GM12878 (cell line): Measurements from ENCODE around the gene PRKAG2. TPM values are rescaled to one million over a fixed set of nuclear protein-coding genes. Genes with fewer than 3 reads are reported as not detected.

Source experiments
- ATAC-seq: fragments of 200-7000 bp; cut with Tn5 transposase; 3 replicates; pipeline ENCODE4 v1.9.1; 2020; ENCODE audit warnings: mild to moderate bottlenecking, moderate library complexity
- BruUV-seq: library from RNA; stranded (reverse); fragments of 400-500 nt; replicated peaks from 2 replicates; lab custom pipeline; 2021; lab: Mats Ljungman, UMichigan
- CTCF ChIA-PET: fragments of 300-600 bp; sonication (Branson Sonifier 250); formaldehyde crosslinking; extraction: SDS; loops from one replicate; lab custom pipeline; 2021; ENCODE audit warnings: inconsistent platforms; lab: Yijun Ruan, JAX
- POLR2A ChIA-PET: fragments of 350-600 bp; formaldehyde crosslinking; extraction: SDS; loops from one replicate; lab custom pipeline; 2021; ENCODE audit warnings: inconsistent platforms; lab: Charles Lee
- RAD21 ChIA-PET: fragments of 300-600 bp; sonication (Branson Sonifier 250); formaldehyde crosslinking; loops from one replicate; lab custom pipeline; 2023; ENCODE audit warnings: antibody characterized with exemption; ENCODE audit not compliant: unreplicated experiment; lab: Charles Lee
- SMC1A ChIA-PET: fragments of 300-600 bp; sonication (Branson Sonifier 250); formaldehyde crosslinking; loops from one replicate; lab custom pipeline; 2023; ENCODE audit not compliant: unreplicated experiment, uncharacterized antibody; lab: Charles Lee
- DNase-seq: peaks from one replicate; pipeline ENCODE4 v3.0.0-alpha.2; 2011; ENCODE audit warnings: low read depth, low spot score
- FAIRE-seq: peaks from 3 replicates; lab custom pipeline; 2011; peaks lifted over from hg19 to GRCh38; lab: Jason Lieb, UNC
- H2AFZ ChIP-seq: 2 replicates; pipeline ENCODE4 v1.6.0; 2011; ENCODE audit warnings: low read depth, low read length, control low read depth; ENCODE audit not compliant: control insufficient read depth
- H3K27ac ChIP-seq: 2 replicates; pipeline ENCODE4 v1.5.1; 2011; ENCODE audit warnings: control low read depth; ENCODE audit not compliant: control insufficient read depth, insufficient read depth
- H3K27me3 ChIP-seq, 2 experiments: replicated peaks in 1 of 2; 2 replicates each; pipeline versions ENCODE4 v1.6.0 to v1.6.1; 2011; ENCODE audit warnings: low read length in 1 of 2; ENCODE audit not compliant: control insufficient read depth in 2 of 2, insufficient read depth in 2 of 2
- H3K36me3 ChIP-seq, 2 experiments: 2 replicates each; pipeline ENCODE4 v1.5.1; 2011; ENCODE audit warnings: low read length in 1 of 2; ENCODE audit not compliant: control insufficient read depth in 2 of 2, insufficient read depth in 2 of 2
- H3K4me1 ChIP-seq: 2 replicates; pipeline ENCODE4 v1.6.1; 2011; ENCODE audit warnings: mild to moderate bottlenecking, low read length, moderate library complexity, mixed read lengths; ENCODE audit not compliant: control insufficient read depth, insufficient read depth
- H3K4me2 ChIP-seq: 2 replicates; pipeline ENCODE4 v1.6.0; 2011; ENCODE audit warnings: control low read depth; ENCODE audit not compliant: control insufficient read depth, insufficient read depth
- H3K4me3 ChIP-seq: fragments of 200-600 bp; sonication (generic); 2 replicates; pipeline ENCODE4 v1.5.1; 2016
- H3K79me2 ChIP-seq: 2 replicates; pipeline ENCODE4 v1.6.0; 2011; ENCODE audit warnings: low read length; ENCODE audit not compliant: control insufficient read depth, insufficient read depth
- H3K9ac ChIP-seq: 2 replicates; pipeline ENCODE4 v1.8.0; 2011; ENCODE audit warnings: low read length, control low read depth, mixed read lengths; ENCODE audit not compliant: control insufficient read depth, insufficient read depth
- H3K9me3 ChIP-seq: replicated peaks from 3 replicates; pipeline ENCODE4 v1.5.1; 2011; ENCODE audit warnings: mild to moderate bottlenecking, low read length; ENCODE audit not compliant: control insufficient read depth, insufficient read depth
- H4K20me1 ChIP-seq: 2 replicates; pipeline ENCODE4 v1.6.0; 2011; ENCODE audit not compliant: control insufficient read depth, insufficient read depth
- BACH1 ChIP-seq: fragments of 450-650 bp; IDR thresholded peaks from 2 replicates; pipeline ENCODE4 v1.6.1; 2017; ENCODE audit warnings: mild to moderate bottlenecking, borderline replicate concordance
- CREB1 ChIP-seq: IDR thresholded peaks from 2 replicates; pipeline ENCODE4 v1.6.1; 2012; ENCODE audit warnings: low read depth, mild to moderate bottlenecking, inconsistent platforms
- CTCF ChIP-seq, 3 experiments: IDR thresholded peaks in 2 of 3; conservative IDR thresholded peaks in 1 of 3; 2 replicates each; pipeline ENCODE4 v1.5.1; 2011; ENCODE audit warnings: low read depth in 3 of 3, low read length in 3 of 3, mild to moderate bottlenecking in 3 of 3, control low read depth in 2 of 3, moderate library complexity in 2 of 3, inconsistent platforms in 1 of 3, mixed read lengths in 1 of 3; ENCODE audit not compliant: control insufficient read depth in 2 of 3, insufficient read depth in 1 of 3; ENCODE audit errors: extremely low read depth in 1 of 3
- E4F1 ChIP-seq: fragments of 450-650 bp; IDR thresholded peaks from 2 replicates; pipeline ENCODE4 v1.6.1; 2018; ENCODE audit warnings: borderline replicate concordance, mild to moderate bottlenecking; ENCODE audit not compliant: partially characterized antibody
- IKZF2 ChIP-seq, 2 experiments: fragments of 450-650 bp; IDR thresholded peaks; 2 replicates each; pipeline ENCODE4 v1.6.1; 2017; ENCODE audit warnings: mild to moderate bottlenecking in 2 of 2, moderate library complexity in 2 of 2
- JUND ChIP-seq: IDR thresholded peaks from 2 replicates; pipeline ENCODE4 v1.6.1; 2012; ENCODE audit warnings: low read depth, mild to moderate bottlenecking, low read length, improper control_type of control experiment, moderate library complexity
- ZNF592 ChIP-seq: fragments of 450-650 bp; IDR thresholded peaks from 2 replicates; pipeline ENCODE4 v1.6.1; 2017; ENCODE audit warnings: mild to moderate bottlenecking, moderate library complexity
- ZNF687 ChIP-seq: fragments of 450-650 bp; IDR thresholded peaks from 2 replicates; pipeline ENCODE4 v1.6.1; 2017; ENCODE audit warnings: mild to moderate bottlenecking, moderate library complexity
- WGBS: methylation state at CpG from one replicate; pipeline ENCODE4 v1.1.6; 2016; ENCODE audit warnings: low lambda C conversion rate; ENCODE audit not compliant: insufficient replicate concordance, insufficient coverage; ENCODE audit errors: missing lambda C conversion rate; 5-methylcytosine and 5-hydroxymethylcytosine counted together
- in situ Hi-C: fragments of 300-500 bp; cut with MboI; formaldehyde crosslinking; loops from 9 replicates; pipeline ENCODE4 v1.14.3; 2018; ENCODE audit warnings: mixed read lengths
- intact Hi-C: fragments of 100-400 bp; cut with micrococcal nuclease; formaldehyde crosslinking; loops from one replicate; pipeline ENCODE4 v1.14.2; 2022; ENCODE audit not compliant: unreplicated experiment
- polyA plus RNA-seq, 11 experiments: library from polyadenylated mRNA; depleted of rRNA in 4 of 11; unstranded in 6 of 11; stranded (reverse) in 5 of 11; fragments of >200 nt; fragmentation: Nextera tagmentation in 4 of 11; fragmentation: Illumina TruSeq in 1 of 11; extraction: Ambion mirVana in 4 of 11; extraction: Trizol in 1 of 11; gene quantifications; 1 replicate in 1 of 11; 2 replicates in 10 of 11; pipeline versions ENCODE4 v1.2.1 to v1.2.3, GENCODE V29; 2011 to 2016; ENCODE audit warnings: inconsistent platforms in 2 of 11, missing spikeins in 2 of 11, low read depth in 1 of 11
- total RNA-seq, 4 experiments: library from RNA; depleted of rRNA in 3 of 4; stranded (reverse); fragments of >200 nt in 3 of 4; fragmentation: Illumina TruSeq in 1 of 4; extraction: Trizol in 1 of 4; gene quantifications; 2 replicates each; pipeline versions ENCODE4 v1.2.1 to v1.2.3, GENCODE V29; 2013 to 2021

The PRKAG2 gene
- total and polyA plus RNA-seq, 10 of the 15 experiments (the other 5 are each of a cell fraction or from before 2014, with no cell fraction given): 3.4 to 8.9 (median 6.8) TPM

GRCh38 chr7:151673216-151673615 lies 203.7 kb downstream of the PRKAG2 start:
- ChIA-PET CTCF (interaction anchor here (0.6 kb wide), 1 partner anchor 357 kb away, joined by 3 read pairs; no protein-coding TSS in a partner anchor), POLR2A (interaction anchor here (0.7 kb wide), 1 partner anchor 353 kb away, joined by 3 read pairs; no protein-coding TSS in a partner anchor), SMC1A (no interaction called here), RAD21 (no interaction called here)
- Histone ChIP-seq H3K36me3 (no peaks in the 10 kb centered on the region), H3K27ac (no peak overlapping the region), H3K79me2 (no peaks in the 10 kb centered on the region), H3K4me3 (no peak overlapping the region), H3K9me3 (no peaks in the 10 kb centered on the region), H3K4me1 (no peaks in the 10 kb centered on the region), H3K4me2 (no peak overlapping the region), H4K20me1 (no peaks in the 10 kb centered on the region), H3K27me3 (no peaks in the 10 kb centered on the region), H3K9ac (no peak overlapping the region), H2AFZ (no peak overlapping the region)
- in situ Hi-C loops (no loop called here), intact Hi-C loops (no loop called here)
- ATAC-seq: no peak
- DNase-seq: no peak
- no TSS peak for BruUV-seq
- WGBS: 63% methylated on average over 9 of the region's 9 CpGs
- FAIRE-seq: no peak
- TF ChIP-seq JUND (no peak), CREB1 (no peak), E4F1 (no peak), IKZF2 (IDR thresholded peaks at IDR 0.05) (no peak), ZNF687 (no peak), CTCF (IDR thresholded peaks at IDR 0.05 in 2 of 3, conservative IDR thresholded peaks at IDR 0.05 in 1 of 3; ENCODE audit: control insufficient read depth in 2 of 3, extremely low read depth in 1 of 3, insufficient read depth in 1 of 3, low read depth in 3 of 3, low read length in 3 of 3) (no peak), ZNF592 (no peak), BACH1 (no peak)
